T follicular helper cell (primary cell): ENCODE data around the gene AFAP1.

ENCODE experiments used
- DNase-seq: peaks from one replicate; pipeline ENCODE4 v3.0.0-alpha.2; 2020; ENCODE audit warnings: low read depth
- total RNA-seq, 2 experiments: gene quantifications; one replicate each; lab custom pipeline; 2026; lab: John Stamatoyannopoulos, UW

Gene AFAP1
- 96.5 to 150 reads per million in 2 experiments for total RNA-seq

DNA sequence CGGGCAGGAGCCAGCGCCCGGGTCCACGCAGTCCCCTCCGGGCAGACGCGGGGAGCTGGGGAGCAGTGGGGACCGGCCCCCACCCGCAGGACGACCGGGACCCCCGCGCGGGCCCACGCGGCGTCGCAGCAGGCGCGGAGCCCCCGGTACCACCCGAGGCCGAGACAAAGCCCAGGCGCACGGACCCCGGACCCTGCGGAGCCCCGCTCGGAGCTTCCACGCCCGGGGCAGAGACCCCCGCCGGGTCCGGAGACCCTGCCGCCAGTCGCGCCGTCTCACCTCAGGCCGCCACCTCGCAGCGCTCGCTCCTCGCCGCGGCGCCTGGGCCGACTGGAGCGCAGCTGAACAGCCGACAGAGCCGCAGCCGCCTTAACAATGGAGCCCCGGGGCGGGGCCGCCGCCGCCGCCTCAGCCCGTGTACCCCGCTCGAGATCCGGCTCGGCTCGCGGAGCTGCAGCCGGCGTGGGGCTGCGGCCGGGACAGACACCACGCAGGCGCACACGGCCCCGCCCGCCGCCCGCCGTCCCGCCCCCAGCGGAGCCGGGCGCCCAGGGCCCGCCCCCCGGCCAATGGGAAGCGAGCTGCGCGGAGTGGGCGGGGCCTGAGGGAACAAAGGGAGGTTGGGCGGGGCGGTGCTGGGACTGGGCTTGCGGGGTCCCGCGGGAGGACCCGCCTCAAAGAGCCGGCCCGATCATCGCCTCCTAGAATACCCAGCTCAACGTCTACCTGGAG, at the start of gene AFAP1:
TSS of gene AFAP1 (minus strand) at position 485 of the 732 bp plus-strand sequence. CDS start 67,783 bp downstream, outside the sequence.
- peak; percentile 83 for DNase-seq

DNA sequence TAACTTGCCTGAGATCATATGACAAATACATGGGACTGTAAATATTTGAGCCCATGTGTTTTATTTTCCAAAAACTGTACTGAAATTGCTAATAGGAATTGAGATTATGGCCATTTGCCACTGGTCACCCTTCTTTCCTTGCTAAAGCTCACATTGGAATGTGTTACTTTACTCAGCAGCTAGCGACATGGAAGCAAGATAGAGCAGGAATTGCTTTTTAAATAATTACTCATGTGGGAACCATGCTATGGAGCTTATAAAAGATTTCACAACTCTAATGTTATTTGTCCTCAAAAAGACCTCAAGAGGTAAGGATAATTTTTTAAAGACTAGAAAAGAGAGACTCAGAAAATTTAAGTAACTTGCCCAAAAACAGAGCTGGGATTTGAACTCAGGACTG, 48.8 kb upstream of the AFAP1 start:
- DNase-seq = no peak

DNA sequence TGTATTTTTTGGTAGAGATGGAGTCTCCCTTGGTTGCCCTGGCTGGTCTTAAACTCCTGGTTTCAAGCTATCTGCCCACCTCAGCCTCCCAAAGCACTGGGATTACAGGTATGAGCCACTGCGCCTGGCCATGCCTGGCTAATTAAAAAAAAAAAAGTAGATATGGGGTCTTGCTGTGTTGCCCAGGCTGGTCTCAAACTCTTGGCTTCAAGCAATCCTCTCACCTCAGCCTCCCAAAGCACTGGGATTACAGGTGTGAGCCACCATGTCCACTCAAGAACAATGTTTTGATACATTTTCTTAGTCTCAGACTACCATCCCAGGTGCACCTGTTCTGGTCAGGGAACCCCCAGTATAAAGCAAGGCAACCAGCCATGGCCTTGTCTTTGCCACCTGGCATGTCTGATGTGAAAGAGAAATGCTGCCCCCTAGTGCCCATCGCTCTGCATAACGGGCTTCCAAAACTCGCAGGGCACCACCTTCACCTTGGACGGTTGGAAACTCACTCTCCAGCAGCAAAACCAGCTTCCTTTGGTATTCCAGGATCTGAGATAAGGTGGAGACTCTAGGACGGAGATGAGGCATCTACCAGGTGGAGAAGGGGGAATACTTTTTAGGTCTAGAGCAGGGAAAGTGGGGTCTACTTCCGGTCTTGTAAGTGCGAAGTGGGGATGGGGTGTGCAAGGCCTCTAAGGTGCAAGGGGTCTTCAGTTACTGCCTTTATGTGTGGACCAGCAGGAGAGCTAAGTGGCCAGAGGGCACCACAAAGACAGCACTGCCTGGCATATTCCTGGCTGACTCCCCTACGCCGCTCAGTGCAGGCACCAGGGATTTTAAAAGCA, 47.7 kb upstream of the AFAP1 start:
- peak; percentile 57 for DNase-seq

DNA sequence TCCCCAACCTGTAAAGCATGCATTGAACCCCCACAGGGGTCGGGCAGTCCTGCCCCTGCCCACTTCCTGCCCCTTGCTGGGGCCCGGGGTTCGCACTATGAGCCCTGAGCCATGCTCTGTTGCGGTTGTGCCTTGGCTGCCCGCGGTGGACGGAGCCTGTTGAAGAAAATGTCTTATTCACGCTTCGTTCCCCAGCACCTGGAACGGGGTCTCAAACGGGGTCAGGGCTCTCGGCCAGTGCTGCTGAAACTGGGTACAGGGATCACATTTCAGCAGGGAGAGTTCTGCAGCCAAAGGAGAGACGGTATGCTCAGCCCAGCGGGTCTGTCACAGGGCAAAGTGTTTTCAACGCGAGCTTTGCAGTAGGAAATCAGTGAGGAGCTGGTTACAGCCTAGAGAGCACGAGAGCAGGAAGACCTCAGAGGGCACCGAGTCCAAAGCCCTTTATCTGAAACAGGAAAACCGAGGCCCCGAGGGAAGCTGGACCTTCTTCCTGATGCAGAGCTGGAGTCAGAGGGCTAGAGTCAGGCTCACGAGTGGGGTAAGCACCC, 46.3 kb upstream of the AFAP1 start:
- DNase-seq = no peak

DNA sequence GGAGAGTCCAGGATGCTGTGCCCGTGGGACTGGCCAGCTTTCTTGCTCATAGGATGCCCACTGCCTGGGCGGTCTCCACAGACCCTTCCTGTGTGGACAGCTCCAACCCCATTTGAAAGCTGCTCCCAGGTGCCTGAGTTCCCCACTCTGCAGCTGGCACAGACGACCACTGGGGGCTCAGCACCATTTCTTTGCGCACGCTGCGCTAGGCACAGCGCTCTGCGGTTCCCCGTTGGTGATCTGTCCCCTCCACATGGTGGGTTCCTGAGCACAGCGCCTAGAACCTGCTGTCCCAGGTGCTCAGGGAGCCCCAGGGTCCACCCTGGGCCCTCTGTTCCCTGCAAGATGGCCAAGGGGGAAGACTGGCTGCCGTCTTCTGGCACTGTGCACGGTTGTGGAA, 45.4 kb upstream of the AFAP1 start:
- no peak for DNase-seq

- no peak for DNase-seq
Observed at GRCh38 chr4:7984286-7984925, 44.7 kb upstream of the AFAP1 start.

GRCh38 chr4:7983296-7983695, 43.6 kb upstream of the AFAP1 start:
- DNase-seq = no peak

- DNase-seq = no peak
Observed at GRCh38 chr4:7981738-7982394, 42.2 kb upstream of the AFAP1 start.

DNA sequence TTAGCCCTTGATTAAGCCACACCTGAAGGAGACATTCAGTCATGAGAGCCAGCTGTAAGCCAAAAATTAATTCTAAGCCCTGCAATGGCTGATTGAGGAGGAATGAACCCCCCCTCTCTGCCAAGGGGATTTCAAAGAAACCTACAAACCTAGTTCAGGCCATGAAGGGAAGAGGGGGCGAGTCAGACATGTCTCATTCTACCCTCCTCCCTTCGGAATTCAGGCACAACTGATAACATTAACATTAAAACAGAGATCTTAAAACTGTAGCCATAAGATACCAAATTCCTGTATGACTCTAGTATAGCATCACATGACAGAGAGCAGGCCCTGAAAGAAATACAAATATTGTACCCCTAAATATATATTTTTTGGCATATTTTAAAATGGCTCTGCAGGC, 40.4 kb upstream of the AFAP1 start:
- DNase-seq = no peak

DNA sequence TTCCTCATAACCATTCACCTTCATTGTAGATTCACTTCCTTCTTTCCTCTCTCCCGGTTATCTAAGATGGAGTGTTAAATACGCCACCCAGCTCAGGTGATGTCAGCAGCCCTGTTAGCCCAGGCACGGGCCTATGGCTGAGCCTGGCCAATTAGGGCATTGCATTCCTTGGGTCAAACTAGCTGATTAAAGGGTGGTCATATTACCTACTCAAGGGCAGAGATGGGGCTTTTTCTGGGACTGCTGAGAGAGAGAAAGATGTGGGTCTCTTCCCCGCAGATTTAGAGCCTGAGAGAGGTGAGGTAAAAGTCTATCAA, 39.9 kb upstream of the AFAP1 start:
- DNase-seq = no peak

DNA sequence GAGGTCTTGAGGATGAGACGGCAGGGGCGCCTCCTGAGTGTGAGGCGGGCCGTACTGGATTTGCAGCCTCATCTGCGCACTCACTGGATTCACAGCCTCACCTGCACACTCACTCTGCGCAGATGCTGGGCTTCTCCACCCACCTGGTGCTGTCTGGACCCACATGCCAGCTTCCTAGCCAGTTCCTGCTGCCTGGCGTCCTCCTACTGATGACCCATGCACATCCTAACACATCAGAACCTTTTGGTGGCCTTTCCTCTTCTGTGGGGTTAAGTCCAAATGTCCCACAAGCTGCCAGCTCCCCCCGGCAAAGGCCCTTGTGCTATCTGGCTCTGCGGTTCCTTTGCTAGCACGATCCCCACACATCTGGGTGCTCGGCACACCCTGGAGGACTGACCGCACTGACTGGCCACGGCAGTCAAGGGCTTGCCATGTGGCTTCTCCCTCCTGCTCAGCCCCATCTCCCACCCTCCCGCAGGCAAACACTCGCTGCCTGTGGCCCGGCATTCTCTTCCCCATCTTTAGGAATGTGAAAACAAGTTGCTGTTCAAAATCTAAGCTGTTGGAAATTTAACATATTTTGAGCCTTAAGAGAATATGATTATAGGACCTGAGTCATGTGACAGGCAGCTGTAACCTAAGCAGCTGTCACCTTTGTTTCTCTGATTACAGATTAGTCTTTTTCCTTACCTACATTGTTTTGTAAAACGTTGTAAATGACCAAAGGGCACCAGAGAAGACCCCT, 39.4 kb upstream of the AFAP1 start:
- DNase-seq = no peak

DNA sequence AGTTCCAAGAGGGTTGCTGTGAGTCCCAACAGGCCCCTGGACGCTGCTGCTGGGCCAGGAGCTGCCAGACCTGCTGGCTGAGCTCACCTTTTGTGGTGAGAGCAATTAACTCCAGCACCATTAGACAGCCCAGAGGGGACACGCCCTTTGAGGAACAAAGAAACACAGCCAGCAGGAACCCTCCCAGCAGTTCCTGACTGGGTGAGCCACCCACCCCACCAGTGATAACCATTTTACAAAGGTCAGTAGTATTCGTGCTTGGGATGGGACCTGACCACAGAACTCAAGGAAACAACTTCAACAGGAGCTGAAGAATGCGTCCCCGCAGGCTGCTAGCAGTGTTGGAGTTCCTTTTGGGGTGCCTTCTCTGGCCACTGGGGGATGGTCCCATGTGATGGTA, 38.8 kb upstream of the AFAP1 start:
- DNase-seq = no peak

- DNase-seq = no peak
Observed at GRCh38 chr4:7976634-7977033, 37.0 kb upstream of the AFAP1 start.

GRCh38 chr4:7976025-7976424, 36.4 kb upstream of the AFAP1 start:
- DNase-seq = no peak

- DNase-seq = no peak
Observed at GRCh38 chr4:7974425-7974824, 34.8 kb upstream of the AFAP1 start.

DNA sequence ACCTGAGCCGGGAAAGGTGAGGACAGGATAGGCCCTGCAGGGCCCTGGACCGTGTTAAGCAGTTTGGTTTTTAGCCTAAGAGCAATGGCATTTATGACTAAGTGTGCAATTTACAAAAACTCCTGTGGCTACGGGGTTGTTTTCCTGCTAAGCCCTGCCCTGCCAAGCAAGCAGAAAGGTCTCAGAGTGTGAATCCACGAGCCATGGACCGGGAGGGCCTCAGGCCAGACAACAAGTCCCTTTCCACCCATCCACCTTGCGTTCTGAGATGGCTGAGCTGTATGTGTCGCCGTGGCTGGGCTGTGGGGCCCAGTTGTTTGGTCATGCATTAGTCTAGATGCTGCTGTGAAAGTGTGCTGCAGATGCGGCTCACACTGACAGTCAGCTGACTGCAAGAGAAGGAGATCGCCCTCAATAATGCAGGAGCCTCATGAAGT, 33.9 kb upstream of the AFAP1 start:
- DNase-seq = no peak

- DNase-seq = no peak
Observed at GRCh38 chr4:7971881-7972500, 32.3 kb upstream of the AFAP1 start.

DNA sequence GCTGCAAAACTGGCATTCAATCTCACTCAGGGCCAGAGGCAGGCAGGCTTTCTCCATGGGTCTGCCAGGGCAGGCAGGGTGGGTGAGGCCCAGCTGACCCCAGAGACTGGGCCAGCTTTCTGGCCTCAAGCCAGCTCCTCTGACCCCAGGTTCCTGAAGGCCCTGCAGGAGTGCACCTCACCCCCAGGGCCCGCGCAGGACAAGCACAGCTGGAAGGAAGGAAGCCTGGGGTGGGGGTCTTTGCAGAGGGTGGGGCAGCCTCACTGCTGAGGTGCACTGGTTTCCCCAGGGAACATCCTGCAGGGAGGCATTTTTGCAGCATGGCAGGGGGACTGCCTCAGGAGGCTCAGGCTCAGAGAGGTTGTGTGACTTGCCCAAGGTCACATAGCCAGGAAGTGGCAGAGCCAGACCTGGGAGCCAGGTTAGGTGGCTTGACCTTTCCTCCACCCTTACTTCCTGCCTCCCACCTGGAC, 31.5 kb upstream of the AFAP1 start:
- DNase-seq = no peak

- no peak for DNase-seq
Observed at GRCh38 chr4:7970361-7970946, 30.8 kb upstream of the AFAP1 start.

GRCh38 chr4:7968262-7968896, 28.7 kb upstream of the AFAP1 start:
- no peak for DNase-seq
